Fibroblast of villous mesenchyme (primary cell): ENCODE measurements around the gene DEPP1. TPM values are rescaled to one million over a fixed set of nuclear protein-coding genes. Genes with fewer than 3 reads are reported as not detected.

Experiments used
- DNase-seq: peaks from one replicate; pipeline ENCODE4 v3.0.0-alpha.2; 2010; ENCODE audit warnings: low read depth
- H3K4me3 ChIP-seq: 2 replicates; pipeline ENCODE4 v1.5.1; 2011; ENCODE audit warnings: low read depth, mild to moderate bottlenecking, low read length
- total RNA-seq: library from RNA; depleted of rRNA; stranded (reverse); fragments of >200 nt; gene quantifications from 2 replicates; pipeline ENCODE4 v1.2.3, GENCODE V29; 2012
- TF ChIP-seq, protein P1 (sequence below): IDR thresholded peaks from 2 replicates; pipeline ENCODE4 v1.5.1; 2012; ENCODE audit warnings: low read depth, mild to moderate bottlenecking, low read length; ENCODE audit not compliant: insufficient read depth

The DEPP1 gene
- total RNA-seq, 1 donor, result 29.8 TPM

DNA sequence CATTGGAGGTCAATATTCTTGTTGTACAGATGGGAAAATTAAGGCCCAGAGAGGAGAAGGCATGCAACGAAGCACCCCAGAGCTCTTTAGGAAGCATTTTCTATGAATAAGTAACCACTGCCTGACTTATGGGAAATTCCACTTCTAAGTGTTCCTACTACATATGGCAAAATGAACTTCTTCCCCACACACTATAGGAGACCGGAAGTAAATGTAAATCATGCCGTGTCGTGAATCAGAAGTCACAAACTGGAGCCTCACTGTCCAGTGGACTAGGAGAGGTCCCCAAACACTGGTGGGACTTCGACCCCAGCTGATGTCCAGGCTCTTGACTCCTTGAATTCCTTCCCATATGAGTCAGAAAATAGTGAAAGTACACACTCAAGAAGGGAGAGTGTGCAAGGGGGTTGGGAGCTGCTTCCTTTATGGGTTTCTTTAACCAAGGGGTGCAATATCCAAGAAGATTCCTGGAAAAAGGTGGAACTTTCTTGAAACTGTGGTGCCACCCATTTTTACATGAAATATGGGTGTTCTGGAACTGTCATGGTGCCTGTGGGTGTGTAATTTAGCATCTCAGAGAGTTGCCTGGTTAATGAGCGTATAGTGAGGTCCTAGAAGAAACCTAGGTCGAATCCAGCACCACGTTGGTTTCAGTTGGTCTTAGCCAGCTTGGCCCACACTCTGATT is 12.3 kb downstream of the DEPP1 start:
- peak; percentile 16 for DNase-seq
- TF ChIP-seq, protein P1, sequence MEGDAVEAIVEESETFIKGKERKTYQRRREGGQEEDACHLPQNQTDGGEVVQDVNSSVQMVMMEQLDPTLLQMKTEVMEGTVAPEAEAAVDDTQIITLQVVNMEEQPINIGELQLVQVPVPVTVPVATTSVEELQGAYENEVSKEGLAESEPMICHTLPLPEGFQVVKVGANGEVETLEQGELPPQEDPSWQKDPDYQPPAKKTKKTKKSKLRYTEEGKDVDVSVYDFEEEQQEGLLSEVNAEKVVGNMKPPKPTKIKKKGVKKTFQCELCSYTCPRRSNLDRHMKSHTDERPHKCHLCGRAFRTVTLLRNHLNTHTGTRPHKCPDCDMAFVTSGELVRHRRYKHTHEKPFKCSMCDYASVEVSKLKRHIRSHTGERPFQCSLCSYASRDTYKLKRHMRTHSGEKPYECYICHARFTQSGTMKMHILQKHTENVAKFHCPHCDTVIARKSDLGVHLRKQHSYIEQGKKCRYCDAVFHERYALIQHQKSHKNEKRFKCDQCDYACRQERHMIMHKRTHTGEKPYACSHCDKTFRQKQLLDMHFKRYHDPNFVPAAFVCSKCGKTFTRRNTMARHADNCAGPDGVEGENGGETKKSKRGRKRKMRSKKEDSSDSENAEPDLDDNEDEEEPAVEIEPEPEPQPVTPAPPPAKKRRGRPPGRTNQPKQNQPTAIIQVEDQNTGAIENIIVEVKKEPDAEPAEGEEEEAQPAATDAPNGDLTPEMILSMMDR, result no peak
- no peak overlapping the region for H3K4me3 ChIP-seq

DNA sequence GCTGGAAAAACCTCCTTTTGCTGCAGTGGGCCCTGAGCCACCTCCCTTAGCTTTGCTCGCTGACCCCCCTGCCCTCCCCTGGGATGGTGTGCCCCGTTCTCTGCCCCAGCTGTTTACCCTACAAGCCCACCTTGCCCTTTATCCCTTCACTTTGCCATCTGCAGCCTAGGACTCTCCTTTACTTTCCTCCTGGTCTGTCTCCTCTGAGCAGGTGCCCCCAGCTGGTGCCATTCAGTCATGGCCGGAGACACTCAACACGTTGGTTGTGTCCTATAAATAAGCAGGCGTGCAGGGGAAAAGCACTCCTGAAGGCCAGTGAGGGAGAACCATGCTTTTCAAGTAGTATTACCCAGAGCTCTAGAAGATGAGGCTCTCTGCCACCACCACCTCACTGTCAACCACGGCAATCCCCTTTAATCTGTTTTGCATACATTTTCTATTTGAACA is 12.9 kb downstream of the DEPP1 start:
- H3K4me3 ChIP-seq, result no peak overlapping the region
- TF ChIP-seq, protein P1, result no peak
- no peak for DNase-seq

DNA sequence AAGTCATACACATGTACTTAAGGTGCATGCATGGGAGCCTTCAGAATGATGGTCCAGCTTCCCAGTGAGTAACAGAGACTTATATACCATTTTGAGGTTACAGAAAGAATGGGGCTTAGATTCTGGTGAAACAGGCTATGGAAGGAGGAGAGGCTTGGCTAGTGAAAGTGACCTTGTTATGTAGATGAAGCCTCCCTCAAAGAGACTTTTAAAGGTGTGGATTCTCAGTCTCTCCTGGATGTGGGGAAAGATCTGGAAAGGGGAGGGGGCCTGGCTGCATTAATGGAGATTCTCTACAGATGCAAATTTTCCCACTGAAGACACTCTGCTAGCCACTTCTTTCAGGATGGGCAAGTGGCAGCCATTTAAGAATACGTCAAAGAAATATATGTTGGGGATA is 13.5 kb downstream of the DEPP1 start:
- H3K4me3 ChIP-seq, result no peak overlapping the region
- TF ChIP-seq, protein P1, result no peak
- DNase-seq, result no peak

DNA sequence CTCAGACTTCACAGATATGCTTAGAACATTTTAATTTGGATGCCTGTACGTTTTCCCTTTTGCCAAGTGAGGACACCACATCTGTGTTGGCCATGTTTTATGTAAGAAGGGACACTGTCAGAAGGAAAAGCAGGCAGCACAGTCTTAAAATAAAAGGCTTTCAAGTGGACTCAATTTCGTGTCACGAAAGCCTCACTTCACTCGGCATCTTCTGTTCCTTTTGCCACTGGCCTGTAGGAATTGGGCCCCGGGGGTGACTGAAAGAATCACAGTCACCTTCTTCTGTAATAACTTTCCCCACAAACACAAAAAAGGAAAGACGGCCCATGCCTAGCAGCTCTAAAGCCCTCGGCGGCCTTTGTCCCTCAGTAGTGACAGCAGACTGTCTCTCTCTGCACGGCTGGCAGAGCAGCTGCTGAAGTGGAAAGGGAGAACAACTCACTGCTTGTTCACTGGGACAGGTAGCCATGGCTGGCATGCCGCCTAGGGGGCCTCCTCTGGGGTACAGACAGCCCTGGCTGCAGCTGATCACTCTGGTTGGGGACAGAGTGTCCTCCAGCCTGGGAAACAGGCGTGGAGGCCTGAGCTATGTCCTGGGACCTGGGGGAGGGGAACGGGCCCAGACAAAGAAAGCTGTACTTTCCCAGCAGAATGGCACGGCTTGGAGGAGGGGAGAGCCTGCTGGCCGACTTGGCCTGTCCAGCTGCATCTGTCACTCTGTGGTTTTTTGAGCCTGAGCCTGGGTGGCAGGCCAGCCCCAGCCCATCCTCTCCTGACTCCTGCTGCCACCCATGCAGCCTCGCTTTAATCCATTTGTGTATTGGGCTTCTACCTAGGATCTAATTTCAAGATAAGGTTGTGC is 14.6 kb downstream of the DEPP1 start:
- H3K4me3 ChIP-seq, result no peak overlapping the region
- DNase-seq, result peak; percentile 40
- TF ChIP-seq, protein P1, result no peak

DNA sequence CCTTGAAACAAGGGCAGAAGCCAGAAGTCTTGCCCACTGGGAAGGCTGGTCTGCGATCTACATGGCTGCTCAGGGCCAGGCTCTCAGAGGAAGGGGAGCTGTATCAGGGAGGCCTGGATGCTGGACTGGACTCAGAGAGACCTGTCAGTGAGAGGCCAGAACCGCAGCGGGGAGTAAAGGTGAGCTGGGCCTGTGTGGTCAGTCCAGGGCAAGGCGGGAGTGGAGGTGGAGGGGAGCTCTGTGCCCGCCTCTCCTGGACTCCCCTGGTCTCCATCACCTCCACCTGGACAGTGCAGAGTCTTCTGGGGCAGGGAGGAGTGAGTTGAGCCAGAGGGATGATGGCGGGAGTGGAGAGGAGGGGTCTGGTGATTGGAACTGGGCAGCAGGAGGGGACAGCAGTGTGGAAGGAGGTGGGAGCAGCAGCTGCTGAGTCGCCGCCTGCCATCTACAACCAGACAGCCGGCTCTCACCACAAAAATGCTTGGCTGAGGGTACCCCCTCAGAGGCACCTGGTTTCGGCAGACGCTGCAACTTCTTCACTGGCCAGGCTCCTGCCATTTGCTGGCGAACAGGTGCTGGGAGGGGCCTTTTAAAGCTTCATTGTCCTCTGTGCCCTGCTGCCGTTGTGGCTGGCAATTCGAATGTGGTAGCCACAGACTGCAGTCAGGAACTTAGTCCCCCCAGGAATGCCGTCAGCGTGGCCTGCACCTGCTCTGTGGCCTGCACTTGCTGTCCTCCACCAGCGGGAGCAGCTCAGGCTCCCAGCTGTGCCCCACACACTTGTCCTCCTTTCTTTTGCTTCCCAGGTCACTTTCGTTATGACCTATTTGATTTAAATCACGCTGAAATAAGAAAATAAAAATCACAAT is 15.5 kb downstream of the DEPP1 start:
- no peak for DNase-seq
- H3K4me3 ChIP-seq, result no peak overlapping the region
- TF ChIP-seq, protein P1, result peak; percentile 26

DNA sequence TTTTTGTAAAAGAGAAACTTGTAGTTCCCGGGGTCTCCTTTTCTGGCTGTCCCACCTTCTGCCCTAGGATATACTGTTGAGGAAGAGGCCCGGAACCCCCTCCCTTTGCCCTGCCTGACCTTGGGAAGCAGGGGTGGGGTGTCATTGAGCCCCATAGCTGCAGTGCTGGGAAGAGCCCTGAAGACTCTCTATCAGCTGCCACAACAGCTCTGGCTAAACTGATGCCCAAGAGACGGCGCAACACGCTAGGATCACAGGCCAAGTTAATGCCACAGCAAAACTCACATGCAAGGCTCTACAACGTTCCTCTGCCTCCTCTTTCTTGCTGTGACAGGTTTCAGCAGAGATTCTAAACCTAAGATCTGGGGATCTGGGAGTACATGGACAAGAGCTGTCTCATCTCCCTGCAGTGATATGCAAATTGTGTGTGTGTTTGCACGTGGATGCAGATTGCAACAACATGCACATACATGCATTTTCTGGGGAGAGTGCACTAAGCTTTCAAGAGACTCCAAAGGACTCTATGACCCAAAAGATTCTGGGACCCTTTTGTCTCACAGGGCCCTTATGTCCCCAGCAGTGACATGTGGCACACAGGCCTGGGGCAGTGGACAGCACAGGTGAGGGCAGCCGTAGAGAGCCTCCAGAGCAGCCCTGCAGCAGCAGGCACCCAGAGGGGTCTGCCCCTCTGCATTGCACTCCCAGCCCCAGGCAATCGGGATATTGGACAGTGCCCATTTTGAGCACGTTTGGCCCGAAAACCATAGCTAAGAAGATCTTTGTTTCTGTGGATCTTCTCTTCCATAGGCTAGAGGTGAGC is 16.5 kb downstream of the DEPP1 start:
- TF ChIP-seq, protein P1, result no peak
- DNase-seq, result no peak
- H3K4me3 ChIP-seq, result no peak overlapping the region
